K562 (cell line): ENCODE data around the gene MRPL2. TPM values are rescaled to one million over a fixed set of nuclear protein-coding genes. Genes with fewer than 3 reads are reported as not detected.

Experiments
- ATAC-seq: fragments of 200-7000 bp; cut with Tn5 transposase; 3 replicates; pipeline ENCODE4 v1.9.1; 2020; ENCODE audit warnings: moderate library complexity
- BruUV-seq: library from RNA; stranded (reverse); fragments of 400-500 nt; replicated peaks from 2 replicates; lab custom pipeline; 2021; lab: Mats Ljungman, UMichigan
- CTCF ChIA-PET: fragments of 300-600 bp; formaldehyde crosslinking; extraction: SDS; loops from one replicate; lab custom pipeline; 2021; ENCODE audit warnings: low intra/inter-chr PET ratio; lab: Yijun Ruan, JAX
- POLR2A ChIA-PET: fragments of 300-600, 350-650 bp; sonication (Branson Sonifier 250); formaldehyde crosslinking; extraction: SDS; loops from one replicate; lab custom pipeline; 2021; ENCODE audit warnings: antibody characterized with exemption, inconsistent platforms; lab: Yijun Ruan, JAX
- DNase-seq, 4 experiments: peaks; one replicate each; pipeline versions ENCODE4 v3.0.0 to v3.0.0-alpha.2; 2011 to 2018; ENCODE audit warnings: low spot score in 3 of 4, mixed read lengths in 3 of 4; ENCODE audit errors: extremely low read depth in 1 of 4
- FAIRE-seq: peaks from 2 replicates; lab custom pipeline; 2011; peaks lifted over from hg19 to GRCh38; lab: Jason Lieb, UNC
- H2AFZ ChIP-seq: 2 replicates; pipeline ENCODE4 v1.6.0; 2011; ENCODE audit warnings: low read depth, low read length, control low read depth, inconsistent platforms
- H3K27ac ChIP-seq: fragments of 200-600 bp; 3 replicates; pipeline ENCODE4 v1.8.0; 2011; ENCODE audit warnings: low read depth, mild to moderate bottlenecking, control low read depth, inconsistent platforms, low read length, moderate library complexity, mixed read lengths; ENCODE audit errors: extremely low read depth
- H3K27me3 ChIP-seq, 2 experiments: fragments of 300-600 bp in 1 of 2; 2 replicates in 1 of 2; 3 replicates in 1 of 2; pipeline versions ENCODE4 v1.6.0 to v1.8.0; 2011; ENCODE audit warnings: inconsistent platforms in 2 of 2, low read length in 2 of 2, mild to moderate bottlenecking in 1 of 2, mixed read lengths in 1 of 2, moderate library complexity in 1 of 2; ENCODE audit not compliant: control insufficient read depth in 2 of 2, insufficient read depth in 2 of 2
- H3K36me3 ChIP-seq: fragments of 300-600 bp; 3 replicates; pipeline ENCODE4 v1.8.0; 2011; ENCODE audit warnings: mild to moderate bottlenecking, low read length, inconsistent platforms; ENCODE audit not compliant: control insufficient read depth, insufficient read depth
- H3K4me1 ChIP-seq, 2 experiments: fragments of 200-600 bp in 1 of 2; replicated peaks in 1 of 2; 2 replicates in 1 of 2; 3 replicates in 1 of 2; pipeline versions ENCODE4 v1.5.1 to v1.8.0; 2011; ENCODE audit warnings: inconsistent platforms in 2 of 2, low read length in 2 of 2, mild to moderate bottlenecking in 1 of 2, mixed read lengths in 1 of 2, moderate library complexity in 1 of 2; ENCODE audit not compliant: control insufficient read depth in 2 of 2, insufficient read depth in 2 of 2
- H3K4me2 ChIP-seq: 2 replicates; pipeline ENCODE4 v1.6.1; 2011; ENCODE audit warnings: low read length, control low read depth, inconsistent platforms, mixed read lengths; ENCODE audit not compliant: insufficient read depth
- H3K4me3 ChIP-seq: fragments of 200-600 bp; sonication (generic), shearing (Covaris generic); 2 replicates; pipeline ENCODE4 v1.5.1; 2016; ENCODE audit warnings: control low read depth, inconsistent platforms
- H3K79me2 ChIP-seq: fragments of 200-600 bp; 3 replicates; pipeline ENCODE4 v1.8.0; 2011; ENCODE audit warnings: low read length, inconsistent platforms; ENCODE audit not compliant: control insufficient read depth, insufficient read depth
- H3K9ac ChIP-seq, 2 experiments: 2 replicates each; pipeline versions ENCODE4 v1.6.0 to v1.6.1; 2011; ENCODE audit warnings: low read depth in 2 of 2, low read length in 2 of 2, control low read depth in 1 of 2, inconsistent platforms in 1 of 2, mild to moderate bottlenecking in 1 of 2, mixed read lengths in 1 of 2; ENCODE audit not compliant: insufficient read depth in 1 of 2
- H3K9me1 ChIP-seq: one replicate; pipeline ENCODE4 v1.6.0; 2011; ENCODE audit warnings: inconsistent platforms, mild to moderate bottlenecking, low read length, moderate library complexity; ENCODE audit not compliant: control insufficient read depth, insufficient read depth
- H3K9me3 ChIP-seq: replicated peaks from 2 replicates; pipeline ENCODE4 v1.5.1; 2011; ENCODE audit warnings: low read depth, low read length, inconsistent platforms; ENCODE audit not compliant: control insufficient read depth, insufficient read depth
- H4K20me1 ChIP-seq: replicated peaks from 2 replicates; pipeline ENCODE4 v1.6.1; 2011; ENCODE audit warnings: low read length, inconsistent platforms, mixed read lengths; ENCODE audit not compliant: control insufficient read depth, insufficient read depth
- ETV1 ChIP-seq: fragments of 450-650 bp; conservative IDR thresholded peaks from 2 replicates; pipeline ENCODE4 v1.6.1; 2016; ENCODE audit warnings: missing genetic modification characterization, control low read depth, low read depth, missing compliant biosample characterization
- FOXJ3 ChIP-seq: sonication (generic); formaldehyde crosslinking; IDR thresholded peaks from 2 replicates; pipeline ENCODE4 v1.4.0; 2020; ENCODE audit warnings: mild to moderate bottlenecking, missing genetic modification reagents
- FOXP1 ChIP-seq: sonication (generic); formaldehyde crosslinking; IDR thresholded peaks from 2 replicates; pipeline ENCODE4 v1.8.0; 2022; ENCODE audit warnings: mild to moderate bottlenecking, missing genetic modification reagents
- HCFC1 ChIP-seq: IDR thresholded peaks from 2 replicates; pipeline ENCODE4 v1.6.1; 2012; ENCODE audit warnings: low read depth, low read length, improper control_type of control experiment
- POLR2G ChIP-seq: fragments of 200-400 bp; formaldehyde crosslinking; IDR thresholded peaks from 2 replicates; pipeline ENCODE4 v1.6.1; 2017; ENCODE audit warnings: low read depth, mild to moderate bottlenecking, antibody characterized with exemption, low read length, moderate library complexity
- RBFOX2 ChIP-seq: fragments of 200-400 bp; formaldehyde crosslinking; IDR thresholded peaks from 2 replicates; pipeline ENCODE4 v1.6.1; 2017; ENCODE audit warnings: low read depth, mild to moderate bottlenecking, low read length, moderate library complexity
- REST ChIP-seq, 2 experiments: fragments of 450-650 bp; formaldehyde crosslinking in 1 of 2; IDR thresholded peaks; 2 replicates each; pipeline versions ENCODE4 v1.4.0 to v1.6.1; 2014 to 2020; ENCODE audit warnings: mild to moderate bottlenecking in 2 of 2, borderline replicate concordance in 1 of 2, low read depth in 1 of 2
- TFAP4 ChIP-seq: sonication (generic); formaldehyde crosslinking; IDR thresholded peaks from 2 replicates; pipeline ENCODE4 v1.8.0; 2022; ENCODE audit warnings: missing genetic modification reagents, mild to moderate bottlenecking, moderate library complexity, borderline replicate concordance
- ZBTB33 ChIP-seq: sonication (generic); formaldehyde crosslinking; IDR thresholded peaks from 2 replicates; pipeline ENCODE4 v1.8.1; 2023; ENCODE audit warnings: mild to moderate bottlenecking, missing genetic modification reagents
- ZNF134 ChIP-seq: fragments of 250-450 bp; sonication (Bioruptor Pico); conservative IDR thresholded peaks from 2 replicates; pipeline ENCODE4 v1.4.0; 2020
- WGBS: fragments of 100-300 bp; shearing (Covaris generic); methylation state at CpG from one replicate; pipeline ENCODE4 v1.1.6; 2016; ENCODE audit warnings: low coverage, mixed read lengths; ENCODE audit not compliant: insufficient coverage; ENCODE audit errors: missing lambda C conversion rate; 5-methylcytosine and 5-hydroxymethylcytosine counted together
- in situ Hi-C: fragments of 300-500 bp; cut with MboI; formaldehyde crosslinking; loops from 4 replicates; pipeline ENCODE4 v1.15.0; 2018; ENCODE audit warnings: inconsistent platforms, mixed read lengths
- intact Hi-C: fragments of 100-400 bp; cut with micrococcal nuclease; formaldehyde crosslinking; loops from 2 replicates; pipeline ENCODE4 v1.14.2; 2022
- polyA plus RNA-seq, 8 experiments: library from polyadenylated mRNA; depleted of rRNA in 4 of 8; stranded (reverse) in 5 of 8; unstranded in 3 of 8; fragments of >200 nt; fragmentation: Nextera tagmentation in 2 of 8; fragmentation: Illumina TruSeq in 1 of 8; extraction: Ambion mirVana in 2 of 8; extraction: Trizol in 1 of 8; gene quantifications; 2 replicates each; pipeline versions ENCODE4 v1.2.1 to v1.2.3, GENCODE V29; 2011 to 2014; ENCODE audit warnings: inconsistent platforms in 1 of 8, missing spikeins in 1 of 8
- total RNA-seq, 7 experiments: library from RNA; depleted of rRNA in 6 of 7; stranded (reverse); fragments of >200 nt in 6 of 7; fragmentation: Illumina TruSeq in 2 of 7; extraction: Trizol in 2 of 7; gene quantifications; 2 replicates each; pipeline versions ENCODE4 v1.2.1 to v1.2.3, GENCODE V29; 2011 to 2021; ENCODE audit warnings: low replicate concordance in 1 of 7

MRPL2 gene
- total and polyA plus RNA-seq, 9 of the 15 experiments (the other 6 are each of a cell fraction or from before 2014, with no cell fraction given), result 63.1 to 262 (median 121) TPM

DNA sequence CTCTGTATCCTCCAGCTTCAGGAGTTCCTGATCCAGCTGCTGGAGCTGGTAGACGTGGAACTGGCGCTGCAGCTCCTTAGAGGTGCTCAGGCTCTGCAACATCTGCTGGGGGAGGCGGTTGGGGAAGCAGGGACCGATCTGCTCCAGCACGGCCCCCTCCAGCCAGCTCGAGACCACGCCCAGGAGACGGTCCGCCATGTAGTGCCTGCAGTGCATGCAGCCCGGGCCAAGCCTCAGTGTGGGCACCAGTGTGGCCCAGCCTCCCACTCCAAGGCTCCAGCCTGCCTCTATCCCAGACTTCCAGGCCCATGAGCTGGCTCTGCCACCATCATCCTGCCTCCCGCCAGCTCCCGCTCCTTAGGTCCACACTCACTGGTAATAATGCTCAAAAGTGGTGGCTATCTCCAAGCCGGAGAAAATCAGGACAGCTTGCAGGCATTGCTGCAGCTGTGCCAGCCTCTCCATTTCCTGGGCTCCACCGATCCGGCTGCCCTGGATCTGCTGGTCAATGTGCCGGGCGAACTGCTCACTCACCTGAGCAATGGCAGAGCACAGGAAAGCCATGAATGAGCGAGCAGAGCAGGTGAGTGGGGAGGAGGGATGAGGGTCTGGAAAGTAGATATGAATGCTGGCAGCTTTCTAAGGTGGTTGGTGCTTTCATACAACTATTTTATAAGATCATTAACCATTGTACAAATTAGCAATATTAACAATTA is 18.5 kb downstream of the MRPL2 start:
- no peak overlapping the region for H3K27ac ChIP-seq
- no peak for DNase-seq
- H3K4me1 ChIP-seq, result peaks cover 0 to 10% of the 10 kb centered on the region in 2 experiments; a peak in 3 of 5 replicates
- H3K4me3 ChIP-seq, result no peak overlapping the region
- no peak for FAIRE-seq
- no peak for ATAC-seq
- H3K36me3 ChIP-seq, result peaks cover 80% of the 10 kb centered on the region
- no TSS peak for BruUV-seq
- ChIA-PET POLR2A (interaction anchor here (0.7 to 2.6 kb wide), 5 partner anchors 8 to 103 kb away, joined by 3 to 7 read pairs (median 3); no protein-coding TSS in a partner anchor), CTCF (no interaction called here)
- 91% methylated on average over 18 of the region's 18 CpGs for WGBS
- no peaks in the 10 kb centered on the region for H3K9me3 ChIP-seq
- H2AFZ ChIP-seq, result no peak overlapping the region
- no peaks in the 10 kb centered on the region for H3K27me3 ChIP-seq
- peak overlapping the region in 1 of 2 experiments; percentile 54; a peak in 1 of 4 replicates for H3K9ac ChIP-seq
- in situ Hi-C loops, result no loop called here
- peaks cover 9% of the 10 kb centered on the region for H3K9me1 ChIP-seq
- no peak overlapping the region for H3K4me2 ChIP-seq
- no peaks in the 10 kb centered on the region for H3K79me2 ChIP-seq
- no peaks in the 10 kb centered on the region for H4K20me1 ChIP-seq
- intact Hi-C loops, result no loop called here
- TF ChIP-seq FOXJ3 (CRISPR knock-in tag), result no peak
- peak; percentile 57 for TF ChIP-seq POLR2G
- no peak for TF ChIP-seq FOXP1 (CRISPR knock-in tag)
- TF ChIP-seq TFAP4, result no peak
- no peak for TF ChIP-seq HCFC1
- peak; percentile 45; the same call in 1 of the 2 replicates for TF ChIP-seq RBFOX2
- TF ChIP-seq REST (IDR thresholded peaks at IDR 0.05; ENCODE audit: borderline replicate concordance), result no peak
- no peak for TF ChIP-seq REST (CRISPR knock-in tag; IDR thresholded peaks at IDR 0.05; ENCODE audit: low read depth)
- TF ChIP-seq ZBTB33 (CRISPR knock-in tag), result 0 out of 2 replicates have a peak, but pooled peaks have one; percentile 11
- TF ChIP-seq ZNF134, result no peak
- TF ChIP-seq ETV1, result no peak
